HepG2 (cell line): ENCODE results near the gene KIRREL3.

Experiments used
- ADNP ChIP-seq: sonication (generic); formaldehyde crosslinking; IDR thresholded peaks from 2 replicates; pipeline ENCODE4 v1.4.0; 2020; ENCODE audit warnings: missing genetic modification reagents
- ATF3 ChIP-seq: sonication (generic); formaldehyde crosslinking; IDR thresholded peaks from 2 replicates; pipeline ENCODE4 v1.4.0; 2020; ENCODE audit warnings: missing genetic modification reagents
- CTCF ChIP-seq: sonication (generic); formaldehyde crosslinking; IDR thresholded peaks from 2 replicates; pipeline ENCODE4 v1.5.0; 2020; ENCODE audit warnings: mild to moderate bottlenecking, missing genetic modification reagents, moderate library complexity
- HDAC6 ChIP-seq: fragments of 200-600 bp; sonication (generic); IDR thresholded peaks from 2 replicates; pipeline ENCODE4 v1.7.0; 2017; ENCODE audit warnings: mild to moderate bottlenecking, antibody characterized with exemption, low read length, low read depth
- HOXA7 ChIP-seq: sonication (generic); formaldehyde crosslinking; IDR thresholded peaks from 2 replicates; pipeline ENCODE4 v1.8.1; 2022; ENCODE audit warnings: mild to moderate bottlenecking, missing genetic modification reagents, moderate library complexity
- NFYB ChIP-seq: sonication (generic); formaldehyde crosslinking; IDR thresholded peaks from 2 replicates; pipeline ENCODE4 v1.4.0; 2020; ENCODE audit warnings: missing genetic modification reagents
- POLR2A ChIP-seq, 2 experiments: IDR thresholded peaks; 2 replicates each; pipeline ENCODE4 v1.6.1; 2011; ENCODE audit warnings: low read depth in 2 of 2, low read length in 2 of 2, mild to moderate bottlenecking in 1 of 2, moderate library complexity in 1 of 2; ENCODE audit not compliant: insufficient read depth in 1 of 2
- PRPF4 ChIP-seq: fragments of 200-400 bp; formaldehyde crosslinking; IDR thresholded peaks from 2 replicates; pipeline ENCODE4 v1.6.1; 2016; ENCODE audit warnings: low read length, low read depth; ENCODE audit not compliant: poor library complexity, severe bottlenecking
- STAT6 ChIP-seq: sonication (generic); formaldehyde crosslinking; IDR thresholded peaks from 2 replicates; pipeline ENCODE4 v1.4.0; 2020; ENCODE audit warnings: missing genetic modification reagents, mild to moderate bottlenecking, borderline replicate concordance
- THRA ChIP-seq: sonication (generic); formaldehyde crosslinking; IDR thresholded peaks from 2 replicates; pipeline ENCODE4 v1.4.0; 2020; ENCODE audit warnings: missing genetic modification reagents, borderline replicate concordance
- ZBTB8A ChIP-seq: sonication (generic); formaldehyde crosslinking; IDR thresholded peaks from 2 replicates; pipeline ENCODE4 v1.4.0; 2020; ENCODE audit warnings: mild to moderate bottlenecking, low read depth, missing genetic modification reagents, borderline replicate concordance
- ZNF274 ChIP-seq: sonication (generic); formaldehyde crosslinking; IDR thresholded peaks from 2 replicates; pipeline ENCODE4 v1.5.1; 2020; ENCODE audit warnings: mild to moderate bottlenecking, missing genetic modification reagents

GRCh38 chr11:127037001-127037400, 36.4 kb upstream of the KIRREL3 start:
- TF ChIP-seq POLR2A (IDR thresholded peaks at IDR 0.05; ENCODE audit: insufficient read depth in 1 of 2, low read depth in 2 of 2, low read length in 2 of 2): no peak
- TF ChIP-seq NFYB (CRISPR knock-in tag): no peak
- TF ChIP-seq ADNP: no peak
- no peak for TF ChIP-seq CTCF (CRISPR knock-in tag)
- TF ChIP-seq ZBTB8A (CRISPR knock-in tag): no peak
- TF ChIP-seq ATF3 (CRISPR knock-in tag): no peak
- TF ChIP-seq HDAC6: no peak
- no peak for TF ChIP-seq STAT6 (CRISPR knock-in tag)
- no peak for TF ChIP-seq HOXA7 (CRISPR knock-in tag)
- TF ChIP-seq THRA (CRISPR knock-in tag): no peak
- no peak for TF ChIP-seq PRPF4
- TF ChIP-seq ZNF274 (CRISPR knock-in tag): no peak
